ENCODE data around the gene GAL3ST2. TPM values are rescaled to one million over a fixed set of nuclear protein-coding genes. Genes with fewer than 3 reads are reported as not detected.

GAL3ST2 gene
- total RNA-seq: not detected

DNA sequence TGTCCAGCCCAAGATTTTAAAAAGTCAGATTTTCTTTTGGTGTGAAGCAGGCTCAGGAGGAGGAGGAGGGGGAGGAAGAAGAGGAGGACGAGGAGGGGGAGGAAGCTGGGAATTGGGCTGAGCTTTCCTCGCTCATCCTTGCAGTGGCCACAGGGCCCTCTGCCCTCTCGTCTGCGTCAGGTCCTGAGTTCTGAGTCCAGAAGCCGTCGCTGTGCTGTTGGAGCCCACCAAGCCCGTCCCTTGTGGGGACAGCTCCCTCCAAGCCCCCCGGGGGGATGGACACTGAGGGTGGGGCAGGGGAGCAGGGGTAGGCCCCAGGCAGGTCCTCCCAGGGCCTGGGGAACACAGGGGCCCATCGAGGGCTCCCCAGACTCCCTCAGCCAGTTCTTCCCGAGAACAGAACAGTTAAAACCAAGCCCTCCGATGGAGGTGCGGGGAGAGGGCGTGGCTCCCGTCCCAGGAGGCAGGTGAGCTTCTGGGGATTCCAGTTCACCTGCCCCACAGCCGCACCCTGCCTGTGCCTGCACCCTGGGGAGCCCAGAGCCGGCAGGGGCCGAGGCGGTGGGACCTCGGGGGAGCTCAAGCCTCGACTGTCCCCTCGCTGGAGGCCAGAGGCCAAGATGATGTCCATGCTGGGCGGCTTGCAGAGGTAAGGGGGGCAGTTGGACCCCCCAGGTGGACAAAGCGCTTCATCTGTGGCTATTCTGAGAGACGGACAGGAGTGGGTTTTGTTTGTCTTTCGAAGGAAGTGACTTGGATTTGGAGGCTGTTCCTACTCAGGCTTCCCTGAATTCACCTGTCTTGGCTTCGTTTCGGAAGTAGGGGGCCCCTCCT lies at the start of gene GAL3ST2:
GAL3ST2 (plus strand) TSS at position 487 of the 834 bp plus-strand sequence; CDS start at position 621, 134 bp downstream.
- peaks cover 4% of the 10 kb centered on the region for H3K27me3 ChIP-seq
- no peak within 1 kb of the TSS for H3K4me3 ChIP-seq
- DNase-seq (ENCODE audit: low spot score in 2 of 2): no peak
- TF ChIP-seq, protein P1, sequence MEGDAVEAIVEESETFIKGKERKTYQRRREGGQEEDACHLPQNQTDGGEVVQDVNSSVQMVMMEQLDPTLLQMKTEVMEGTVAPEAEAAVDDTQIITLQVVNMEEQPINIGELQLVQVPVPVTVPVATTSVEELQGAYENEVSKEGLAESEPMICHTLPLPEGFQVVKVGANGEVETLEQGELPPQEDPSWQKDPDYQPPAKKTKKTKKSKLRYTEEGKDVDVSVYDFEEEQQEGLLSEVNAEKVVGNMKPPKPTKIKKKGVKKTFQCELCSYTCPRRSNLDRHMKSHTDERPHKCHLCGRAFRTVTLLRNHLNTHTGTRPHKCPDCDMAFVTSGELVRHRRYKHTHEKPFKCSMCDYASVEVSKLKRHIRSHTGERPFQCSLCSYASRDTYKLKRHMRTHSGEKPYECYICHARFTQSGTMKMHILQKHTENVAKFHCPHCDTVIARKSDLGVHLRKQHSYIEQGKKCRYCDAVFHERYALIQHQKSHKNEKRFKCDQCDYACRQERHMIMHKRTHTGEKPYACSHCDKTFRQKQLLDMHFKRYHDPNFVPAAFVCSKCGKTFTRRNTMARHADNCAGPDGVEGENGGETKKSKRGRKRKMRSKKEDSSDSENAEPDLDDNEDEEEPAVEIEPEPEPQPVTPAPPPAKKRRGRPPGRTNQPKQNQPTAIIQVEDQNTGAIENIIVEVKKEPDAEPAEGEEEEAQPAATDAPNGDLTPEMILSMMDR (IDR thresholded peaks at IDR 0.05): no peak
- no peaks in the 10 kb centered on the region for H3K9me3 ChIP-seq
- no peak within 1 kb of the TSS for H3K27ac ChIP-seq
- no peaks in the 10 kb centered on the region for H3K36me3 ChIP-seq
- no peaks in the 10 kb centered on the region for H3K4me1 ChIP-seq
- intact Hi-C loops (cut with DNase I): no loop called here

DNA sequence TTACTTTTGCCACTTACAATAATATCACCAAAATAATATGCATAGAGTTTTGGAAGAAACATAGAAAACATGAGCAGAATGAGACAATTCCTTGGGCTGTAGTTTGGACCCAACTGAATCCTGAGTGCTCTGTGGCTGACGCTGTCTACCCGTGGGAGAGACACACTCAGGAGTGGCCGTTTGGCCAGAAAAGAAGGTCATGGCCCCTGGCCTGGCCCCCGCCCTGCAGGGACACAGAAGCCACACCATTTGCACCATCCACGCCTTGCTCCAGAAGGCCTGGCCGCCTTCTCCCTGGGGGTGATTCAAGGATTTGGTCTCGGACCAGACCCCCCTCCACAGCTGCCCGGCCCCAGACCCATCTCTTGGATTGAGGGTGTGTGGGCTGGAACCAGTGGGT lies 48.6 kb upstream of the GAL3ST2 start:
- intact Hi-C loops (cut with DNase I): no loop called here
- peak overlapping the region in 1 of 2 donors; percentile 2 for H3K27ac ChIP-seq

DNA sequence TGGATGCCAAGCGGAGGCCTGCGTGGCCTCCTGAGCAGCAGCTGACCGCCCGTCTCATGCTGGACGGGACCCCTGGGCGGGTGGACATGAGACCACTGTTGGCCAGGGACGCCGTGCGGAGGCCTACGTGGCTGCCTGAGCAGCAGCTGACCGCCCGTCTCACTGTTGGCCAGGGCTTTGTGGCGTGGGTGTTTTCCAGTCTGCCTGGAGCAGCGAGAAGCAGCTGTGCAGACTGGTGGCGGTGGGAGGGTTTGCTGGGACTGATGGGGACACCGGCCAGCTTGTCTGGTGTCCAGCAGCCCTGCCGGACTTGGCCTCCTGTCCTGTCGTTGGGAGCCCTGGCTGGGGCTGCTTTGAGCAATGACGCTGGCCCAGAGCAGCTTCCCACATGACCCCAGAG lies 48.0 kb upstream of the GAL3ST2 start:
- no peak overlapping the region for H3K4me3 ChIP-seq
- H3K9me3 ChIP-seq: no peaks in the 10 kb centered on the region
- peak in 1 of 2 donors; percentile 76 for DNase-seq (ENCODE audit: low spot score in 2 of 2)
- no peaks in the 10 kb centered on the region for H3K27me3 ChIP-seq
- peak overlapping the region in 1 of 2 donors; percentile 2 for H3K27ac ChIP-seq
- TF ChIP-seq, protein P1 (IDR thresholded peaks at IDR 0.05): no peak
- intact Hi-C loops (cut with DNase I): no loop called here
- no peaks in the 10 kb centered on the region for H3K4me1 ChIP-seq
- peaks cover 11 to 26% of the 10 kb centered on the region in 2 donors for H3K36me3 ChIP-seq

More for the DNA sequence above, 48.6 kb upstream of the GAL3ST2 start:
- no peaks in the 10 kb centered on the region for H3K9me3 ChIP-seq
- no peak overlapping the region for H3K4me3 ChIP-seq
- H3K4me1 ChIP-seq: no peaks in the 10 kb centered on the region
- DNase-seq (ENCODE audit: low spot score in 2 of 2): no peak
- H3K36me3 ChIP-seq: peaks cover 17 to 33% of the 10 kb centered on the region in 2 donors
- TF ChIP-seq, protein P1 (IDR thresholded peaks at IDR 0.05): no peak
- H3K27me3 ChIP-seq: no peaks in the 10 kb centered on the region

DNA sequence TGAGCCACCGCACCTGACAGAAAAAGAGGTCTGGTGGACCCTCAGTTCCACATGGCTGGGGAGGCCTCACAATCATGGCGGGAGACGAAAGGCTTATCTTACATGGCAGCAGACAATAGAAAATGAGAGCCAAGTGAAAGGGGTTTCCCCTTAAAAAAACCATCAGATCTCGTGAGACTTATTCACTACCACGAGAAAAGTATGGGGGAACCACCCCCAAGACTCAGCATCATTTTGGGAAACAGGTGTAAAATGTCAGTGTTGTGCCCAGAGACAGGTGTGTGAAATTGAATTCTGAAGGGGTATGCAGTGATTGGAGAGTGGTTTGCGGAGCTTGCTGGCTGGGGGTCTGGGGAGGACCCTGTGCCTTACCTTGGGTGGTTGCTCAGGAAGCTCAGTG lies 46.8 kb upstream of the GAL3ST2 start:
- Histone ChIP-seq H3K4me1 (peaks cover 0 to 5% of the 10 kb centered on the region in 2 donors), H3K27me3 (no peaks in the 10 kb centered on the region), H3K27ac (no peak overlapping the region), H3K36me3 (peaks cover 5 to 14% of the 10 kb centered on the region in 2 donors), H3K9me3 (no peaks in the 10 kb centered on the region), H3K4me3 (no peak overlapping the region)
- DNase-seq (ENCODE audit: low spot score in 2 of 2): no peak
- TF ChIP-seq, protein P1 (IDR thresholded peaks at IDR 0.05): no peak
- intact Hi-C loops (cut with DNase I): loop anchor here (5.0 to 10.0 kb wide), 2 partner anchors 375 to 878 kb away; partner anchors contain the start of gene FARP2

DNA sequence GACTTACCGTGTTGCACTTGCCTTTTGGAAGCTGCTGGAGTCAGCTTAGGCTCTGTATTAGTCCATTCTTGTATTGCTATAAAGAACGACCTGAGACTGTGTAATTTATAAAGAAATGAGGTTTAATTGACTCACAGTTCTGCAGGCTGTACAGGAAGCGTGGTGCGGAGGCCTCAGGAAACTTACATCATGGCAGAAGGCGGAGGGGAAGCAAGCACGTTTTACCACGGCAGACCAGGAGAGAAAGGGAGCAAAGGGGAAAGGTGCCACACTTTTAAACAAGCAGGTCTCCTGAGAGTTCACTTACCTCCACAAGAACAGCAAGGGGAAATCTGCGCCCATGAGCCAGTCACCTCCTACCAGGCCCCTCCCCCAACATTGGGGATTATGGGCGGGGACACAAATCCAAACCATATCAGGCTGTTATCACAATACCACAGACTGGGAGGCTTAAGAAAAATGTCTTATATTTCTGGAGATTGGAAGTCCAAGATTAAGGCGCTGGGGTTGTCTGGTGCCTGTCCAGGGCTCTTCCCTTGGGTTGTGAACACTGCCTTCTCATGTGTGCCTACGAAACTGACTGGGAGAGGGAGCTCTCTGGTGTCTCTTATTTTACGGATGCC lies 45.8 kb upstream of the GAL3ST2 start:
- no peak for DNase-seq (ENCODE audit: low spot score in 2 of 2)
- intact Hi-C loops (cut with DNase I): loop anchor here (5.0 to 10.0 kb wide), 2 partner anchors 376 to 878 kb away; partner anchors contain the start of gene FARP2
- TF ChIP-seq, protein P1 (IDR thresholded peaks at IDR 0.05): no peak

More for the DNA sequence above, 45.8 kb upstream of the GAL3ST2 start:
- peaks cover 0 to 7% of the 10 kb centered on the region in 2 donors for H3K36me3 ChIP-seq
- no peaks in the 10 kb centered on the region for H3K9me3 ChIP-seq
- H3K4me1 ChIP-seq: peaks cover 5% of the 10 kb centered on the region in 2 donors
- H3K4me3 ChIP-seq: no peak overlapping the region
- H3K27ac ChIP-seq: no peak overlapping the region
- H3K27me3 ChIP-seq: no peaks in the 10 kb centered on the region
